ENCODE measurements around the gene IPO13.

Gene IPO13

GRCh38 chr1:43968348-43968948, 21.7 kb downstream of the IPO13 start:
- no peak for DNase-seq (ENCODE audit: low read depth)
- no peak for TF ChIP-seq CTCF (conservative IDR thresholded peaks at IDR 0.05; ENCODE audit: low read length)
- no peak overlapping the region for H3K4me3 ChIP-seq (ENCODE audit: low read length)

GRCh38 chr1:43969416-43969745, 22.6 kb downstream of the IPO13 start:
- no peak overlapping the region; the same call in 1 of the 2 replicates for H3K4me3 ChIP-seq (ENCODE audit: low read length)
- TF ChIP-seq CTCF (conservative IDR thresholded peaks at IDR 0.05; ENCODE audit: low read length): peak; percentile 23; the same call in 1 of the 2 replicates
- DNase-seq (ENCODE audit: low read depth): no peak

GRCh38 chr1:43969746-43970466, 23.2 kb downstream of the IPO13 start, which contains the start of gene DPH2:
Gene DPH2 (plus strand): TSS chr1:43970010. CDS start chr1:43970176, 166 bp downstream.
- peak within 1 kb of the TSS; percentile 99 for H3K4me3 ChIP-seq (ENCODE audit: low read length)
- peak; percentile 2; the same call in 1 of the 2 replicates for TF ChIP-seq CTCF (conservative IDR thresholded peaks at IDR 0.05; ENCODE audit: low read length)
- peak; percentile 96 for DNase-seq (ENCODE audit: low read depth)

- no peak for TF ChIP-seq CTCF (conservative IDR thresholded peaks at IDR 0.05; ENCODE audit: low read length)
- DNase-seq (ENCODE audit: low read depth): no peak
- peak overlapping the region; percentile 99 for H3K4me3 ChIP-seq (ENCODE audit: low read length)
These were observed 23.8 kb downstream of the IPO13 start for GRCh38 chr1:43970502-43970901.

- no peak for TF ChIP-seq CTCF (conservative IDR thresholded peaks at IDR 0.05; ENCODE audit: low read length)
These were observed 24.2 kb downstream of the IPO13 start for GRCh38 chr1:43970911-43971310.

GRCh38 chr1:43971336-43971980, 24.7 kb downstream of the IPO13 start:
- H3K4me3 ChIP-seq (ENCODE audit: low read length): no peak overlapping the region
- TF ChIP-seq CTCF (conservative IDR thresholded peaks at IDR 0.05; ENCODE audit: low read length): no peak
- no peak for DNase-seq (ENCODE audit: low read depth)

More at GRCh38 chr1:43970911-43971310, 24.2 kb downstream of the IPO13 start:
- no peak for DNase-seq (ENCODE audit: low read depth)
- peak overlapping the region; percentile 99 for H3K4me3 ChIP-seq (ENCODE audit: low read length)
